Femur (tissue), 1 donor: ENCODE data around the gene TAOK1.
"Not testable (repeated sequence)": the region's sequence is repeated elsewhere in the genome, so short reads cannot be mapped to it uniquely, and the experiment has no call there.

ENCODE experiments used
- DNase-seq: peaks from one replicate; pipeline ENCODE4 v3.0.0-alpha.2; 2017

Gene TAOK1

GRCh38 chr17:29549177-29549923, 159.2 kb downstream of the TAOK1 start:
- DNase-seq, result peak; percentile 35

GRCh38 chr17:29555840-29556239, 165.7 kb downstream of the TAOK1 start:
- no peak for DNase-seq

GRCh38 chr17:29557085-29557738, 167.0 kb downstream of the TAOK1 start:
- no peak for DNase-seq

- DNase-seq, result no peak
Measured at GRCh38 chr17:29557739-29558116, 167.6 kb downstream of the TAOK1 start.

GRCh38 chr17:29558139-29558538, 168.0 kb downstream of the TAOK1 start:
- DNase-seq, result not testable (repeated sequence)

- DNase-seq, result no peak
Measured at GRCh38 chr17:29559640-29560039, 169.5 kb downstream of the TAOK1 start.

GRCh38 chr17:29560316-29560715, 170.2 kb downstream of the TAOK1 start:
- DNase-seq, result no peak

GRCh38 chr17:29561554-29562517, 171.7 kb downstream of the TAOK1 start:
- no peak for DNase-seq

- no peak for DNase-seq
Measured at GRCh38 chr17:29562615-29563014, 172.5 kb downstream of the TAOK1 start.

GRCh38 chr17:29563816-29564215, 173.7 kb downstream of the TAOK1 start:
- DNase-seq, result no peak

- DNase-seq, result no peak
Measured at GRCh38 chr17:29565643-29566472, 175.7 kb downstream of the TAOK1 start.

- peak; percentile 75 for DNase-seq
Measured at GRCh38 chr17:29566473-29567303, 176.5 kb downstream of the TAOK1 start, which contains the start of gene ABHD15. Gene ABHD15 (minus strand): TSS chr17:29567037. CDS start chr17:29566966, 71 bp downstream.

GRCh38 chr17:29567304-29567553, 177.1 kb downstream of the TAOK1 start:
- DNase-seq, result no peak

- peak; percentile 68 for DNase-seq
Measured at GRCh38 chr17:29567554-29568330, 177.6 kb downstream of the TAOK1 start.

- peak; percentile 93 for DNase-seq
Measured at GRCh38 chr17:29568331-29569244, 178.4 kb downstream of the TAOK1 start, which contains the start of gene TP53I13. Gene TP53I13 (plus strand): TSS chr17:29568701. CDS start chr17:29568759, 58 bp downstream.

- DNase-seq, result peak; percentile 32
Measured at GRCh38 chr17:29569245-29569950, 179.2 kb downstream of the TAOK1 start.

GRCh38 chr17:29570521-29570920, 180.4 kb downstream of the TAOK1 start:
- DNase-seq, result no peak

GRCh38 chr17:29571486-29571882, 181.3 kb downstream of the TAOK1 start:
- no peak for DNase-seq
